Mucosa of descending colon (tissue), 3 donors: ENCODE measurements around the gene C1QL2. TPM values are rescaled to one million over a fixed set of nuclear protein-coding genes. Genes with fewer than 3 reads are reported as not detected.

Experiments
- ATAC-seq: fragments of 200-7000 bp; cut with Tn5 transposase; one replicate; pipeline ENCODE4 v1.9.1; 2020; ENCODE audit warnings: mild to moderate bottlenecking, moderate library complexity
- DNase-seq, 3 donors: peaks; one replicate each; pipeline ENCODE4 v3.0.0-alpha.2; 2020
- H3K36me3 ChIP-seq: fragments of 200-600 bp; one replicate; pipeline ENCODE4 v1.8.0; 2021; ENCODE audit warnings: low read depth, mild to moderate bottlenecking
- H3K4me1 ChIP-seq: fragments of 200-600 bp; one replicate; pipeline ENCODE4 v1.8.0; 2021; ENCODE audit warnings: low read depth, mild to moderate bottlenecking
- H3K4me3 ChIP-seq: fragments of 200-600 bp; one replicate; pipeline ENCODE4 v1.8.0; 2021; ENCODE audit warnings: mild to moderate bottlenecking
- H3K9me3 ChIP-seq: fragments of 200-600 bp; one replicate; pipeline ENCODE4 v1.8.0; 2021; ENCODE audit warnings: mild to moderate bottlenecking
- CTCF ChIP-seq: fragments of 200-600 bp; IDR thresholded peaks from one replicate; pipeline ENCODE4 v1.8.0; 2022; ENCODE audit warnings: antibody characterized with exemption, mild to moderate bottlenecking
- intact Hi-C, 2 donors: fragments of 100-400 bp; cut with DNase I in 1 of 2; cut with micrococcal nuclease in 1 of 2; formaldehyde crosslinking; loops; one replicate each; pipeline versions ENCODE4 v1.11.0 to v1.11.1; 2022; cut with DNase I, micrococcal nuclease
- total RNA-seq, 3 donors: library from RNA; stranded (reverse); fragmentation: NEBNext Ultra II Directional in 2 of 3; extraction: Animal tissue kit (Norgen Biotek cat#: 25700) in 2 of 3; gene quantifications; one replicate each; pipeline versions ENCODE4 v1.2.1 to v1.2.4, GENCODE V29; 2021 to 2023
- donor health status: DM: no; HTN: no; CAD: no; lungs with moderate emphysema.
- donor health status: DM: no; HTN: no; CAD: no.
- donor health status: DM: no; HTN: yes; CAD: no.

Gene C1QL2
- total RNA-seq, 3 donors from 2014 or later, result not detected

GRCh38 chr2:119174216-119174992, 15.9 kb upstream of the C1QL2 start:
- ATAC-seq, result peak; percentile 81
- Histone ChIP-seq H3K36me3 (no peaks in the 10 kb centered on the region), H3K4me1 (no peaks in the 10 kb centered on the region), H3K4me3 (no peak overlapping the region), H3K9me3 (no peaks in the 10 kb centered on the region)
- DNase-seq, result peak in 2 of 3 donors; percentile 49 to 61
- intact Hi-C loops, result no loop called here
- peak; percentile 62 for TF ChIP-seq CTCF

GRCh38 chr2:119173556-119174060, 15.1 kb upstream of the C1QL2 start:
- Histone ChIP-seq H3K4me3 (no peak overlapping the region), H3K36me3 (no peaks in the 10 kb centered on the region), H3K9me3 (no peaks in the 10 kb centered on the region), H3K4me1 (no peaks in the 10 kb centered on the region)
- ATAC-seq, result no peak
- intact Hi-C loops, result no loop called here
- no peak for TF ChIP-seq CTCF
- DNase-seq, result no peak

- H3K4me3 ChIP-seq, result no peak overlapping the region
- H3K9me3 ChIP-seq, result no peaks in the 10 kb centered on the region
- intact Hi-C loops, result no loop called here
- no peak for TF ChIP-seq CTCF
- no peak for ATAC-seq
- DNase-seq, result no peak
- no peaks in the 10 kb centered on the region for H3K36me3 ChIP-seq
- H3K4me1 ChIP-seq, result no peaks in the 10 kb centered on the region
Measured at GRCh38 chr2:119170504-119170903, 12.0 kb upstream of the C1QL2 start.

GRCh38 chr2:119169717-119170116, 11.2 kb upstream of the C1QL2 start:
- H3K4me3 ChIP-seq, result no peak overlapping the region
- no peaks in the 10 kb centered on the region for H3K36me3 ChIP-seq
- H3K9me3 ChIP-seq, result no peaks in the 10 kb centered on the region
- DNase-seq, result no peak
- intact Hi-C loops, result no loop called here
- no peak for ATAC-seq
- H3K4me1 ChIP-seq, result no peaks in the 10 kb centered on the region
- TF ChIP-seq CTCF, result no peak

- intact Hi-C loops, result no loop called here
- Histone ChIP-seq H3K4me3 (no peak overlapping the region), H3K4me1 (no peaks in the 10 kb centered on the region), H3K9me3 (no peaks in the 10 kb centered on the region), H3K36me3 (no peaks in the 10 kb centered on the region)
- TF ChIP-seq CTCF, result no peak
- ATAC-seq (no peak), DNase-seq (no peak)
Measured at GRCh38 chr2:119160361-119160990, 1.9 kb upstream of the C1QL2 start.
